ENCODE results near the gene PRORP. TPM values are rescaled to one million over a fixed set of nuclear protein-coding genes. Genes with fewer than 3 reads are reported as not detected.

PRORP gene
- total RNA-seq, 2 donors from 2014 or later: 18.1 to 43.6 TPM

GRCh38 chr14:35159742-35160409, 37.5 kb downstream of the PRORP start:
- H3K4me3 ChIP-seq: no peak overlapping the region
- H3K27ac ChIP-seq: no peak overlapping the region
- no peaks in the 10 kb centered on the region for H3K9me3 ChIP-seq
- TF ChIP-seq CTCF (IDR thresholded peaks at IDR 0.05): no peak
- ATAC-seq (ENCODE audit: insufficient number of reproducible peaks, low FRiP score, low read depth) (peak; percentile 34), DNase-seq (ENCODE audit: low spot score) (no peak)
- no peaks in the 10 kb centered on the region for H3K27me3 ChIP-seq (replicated peaks; ENCODE audit: insufficient read depth)
- peaks cover 3% of the 10 kb centered on the region for H3K36me3 ChIP-seq
- H3K4me1 ChIP-seq (ENCODE audit: control insufficient read depth in 1 of 2, low read depth in 2 of 2): peaks cover 0 to 9% of the 10 kb centered on the region in 2 donors

GRCh38 chr14:35161231-35161630, 38.9 kb downstream of the PRORP start:
- TF ChIP-seq CTCF (IDR thresholded peaks at IDR 0.05): no peak
- no peak for DNase-seq (ENCODE audit: low spot score)
- Histone ChIP-seq H3K27ac (no peak overlapping the region), H3K27me3 (replicated peaks; ENCODE audit: insufficient read depth) (no peaks in the 10 kb centered on the region), H3K4me3 (no peak overlapping the region), H3K9me3 (no peaks in the 10 kb centered on the region), H3K4me1 (ENCODE audit: control insufficient read depth in 1 of 2, low read depth in 2 of 2) (peaks cover 0 to 3% of the 10 kb centered on the region in 2 donors), H3K36me3 (peaks cover 3% of the 10 kb centered on the region)
- no peak for ATAC-seq (ENCODE audit: insufficient number of reproducible peaks, low FRiP score, low read depth)

GRCh38 chr14:35163384-35163783, 41.0 kb downstream of the PRORP start:
- H3K4me1 ChIP-seq (ENCODE audit: control insufficient read depth in 1 of 2, low read depth in 2 of 2): no peaks in the 10 kb centered on the region
- H3K4me3 ChIP-seq: no peak overlapping the region
- DNase-seq (ENCODE audit: low spot score) (no peak), ATAC-seq (ENCODE audit: insufficient number of reproducible peaks, low FRiP score, low read depth) (no peak)
- TF ChIP-seq CTCF (IDR thresholded peaks at IDR 0.05): no peak
- H3K9me3 ChIP-seq: no peaks in the 10 kb centered on the region
- no peaks in the 10 kb centered on the region for H3K27me3 ChIP-seq (replicated peaks; ENCODE audit: insufficient read depth)
- no peak overlapping the region for H3K27ac ChIP-seq
- peaks cover 3% of the 10 kb centered on the region for H3K36me3 ChIP-seq

GRCh38 chr14:35164849-35165248, 42.5 kb downstream of the PRORP start:
- no peak for TF ChIP-seq CTCF (IDR thresholded peaks at IDR 0.05)
- ATAC-seq (ENCODE audit: insufficient number of reproducible peaks, low FRiP score, low read depth) (no peak), DNase-seq (ENCODE audit: low spot score) (no peak)
- H3K36me3 ChIP-seq: no peaks in the 10 kb centered on the region
- H3K4me3 ChIP-seq: no peak overlapping the region
- no peaks in the 10 kb centered on the region for H3K27me3 ChIP-seq (replicated peaks; ENCODE audit: insufficient read depth)
- H3K4me1 ChIP-seq (ENCODE audit: control insufficient read depth in 1 of 2, low read depth in 2 of 2): no peaks in the 10 kb centered on the region
- H3K9me3 ChIP-seq: no peaks in the 10 kb centered on the region
- no peak overlapping the region for H3K27ac ChIP-seq

- no peaks in the 10 kb centered on the region for H3K36me3 ChIP-seq
Observed at GRCh38 chr14:35167496-35167895, 45.1 kb downstream of the PRORP start.

More at GRCh38 chr14:35167496-35167895, 45.1 kb downstream of the PRORP start:
- Histone ChIP-seq H3K4me3 (no peak overlapping the region), H3K27ac (no peak overlapping the region), H3K4me1 (ENCODE audit: control insufficient read depth in 1 of 2, low read depth in 2 of 2) (no peaks in the 10 kb centered on the region), H3K9me3 (no peaks in the 10 kb centered on the region), H3K27me3 (replicated peaks; ENCODE audit: insufficient read depth) (no peaks in the 10 kb centered on the region)
- ATAC-seq (ENCODE audit: insufficient number of reproducible peaks, low FRiP score, low read depth) (no peak), DNase-seq (ENCODE audit: low spot score) (no peak)
- no peak for TF ChIP-seq CTCF (IDR thresholded peaks at IDR 0.05)

Other genes with a start within 250 kb of the PRORP start
- gene BAZ1A, start 247.2 kb upstream of the PRORP start, total RNA-seq: 10 to 100 TPM; 16.1 to 51.6 TPM
- gene SRP54, start 139.6 kb upstream of the PRORP start, total RNA-seq: 10 to 100 TPM; 57.1 to 87.2 TPM
- gene FAM177A1, start 76.3 kb upstream of the PRORP start, total RNA-seq: 10 to 100 TPM; 60.0 to 73.8 TPM
- 10 to 100 TPM; 29.5 to 31.6 TPM for gene PPP2R3C, start 562 bp upstream of the PRORP start, total RNA-seq
- 100 to 1,000 TPM in 1 of 2 donors, 10 to 100 TPM in 1; 56.5 to 119 TPM for gene PSMA6, start 169.8 kb downstream of the PRORP start, total RNA-seq